Measurements from ENCODE around the gene GSE1. TPM values are rescaled to one million over a fixed set of nuclear protein-coding genes. Genes with fewer than 3 reads are reported as not detected.

Gene GSE1
- total RNA-seq, 4 donors from 2014 or later: 45.1 to 89.3 (median 71.3) TPM

- TF ChIP-seq CTCF (IDR thresholded peaks at IDR 0.05 in 4 of 5, conservative IDR thresholded peaks at IDR 0.05 in 1 of 5) (peak in 2 of 5 experiments; percentile 3 to 9), POLR2A (IDR thresholded peaks at IDR 0.05) (peak; percentile 81 to 86)
- peak; percentile 28 to 29 for ATAC-seq
- Histone ChIP-seq H3K27me3 (no peaks in the 10 kb centered on the region), H3K36me3 (no peaks in the 10 kb centered on the region), H3K4me1 (peaks cover 43 to 44% of the 10 kb centered on the region in 2 donors), H3K27ac (peak overlapping the region; percentile 91 to 99 (median 95)), H3K9me3 (no peaks in the 10 kb centered on the region), H3K4me3 (peak overlapping the region; percentile 66 to 96 (median 81))
- in situ Hi-C loops (cut with MboI; ENCODE audit: low sequenced_read_pairs in 4 of 4): no loop called here
- peak; percentile 79 to 91 for DNase-seq
- intact Hi-C loops (cut with DNase I; ENCODE audit: low total_unique reads): loop anchor here (1.0 to 5.0 kb wide), 5 partner anchors 57 to 324 kb away; partner anchors contain the start of genes COX4I1 and EMC8
Observed at GRCh38 chr16:85611444-85612190, 1.5 kb upstream of the GSE1 start.

GRCh38 chr16:85612191-85612800, 826 bp upstream of the GSE1 start:
- Histone ChIP-seq H3K9me3 (no peaks in the 10 kb centered on the region), H3K27ac (peak overlapping the region; percentile 91 to 99 (median 95)), H3K27me3 (no peaks in the 10 kb centered on the region), H3K4me1 (peaks cover 49 to 50% of the 10 kb centered on the region in 2 donors), H3K4me3 (peak overlapping the region; percentile 66 to 96 (median 81)), H3K36me3 (no peaks in the 10 kb centered on the region)
- intact Hi-C loops (cut with DNase I; ENCODE audit: low total_unique reads) (loop anchor here (5.0 kb wide), 3 partner anchors 105 to 325 kb away; no protein-coding TSS in a partner anchor), in situ Hi-C loops (cut with MboI; ENCODE audit: low sequenced_read_pairs in 4 of 4) (no loop called here)
- no peak for TF ChIP-seq CTCF (IDR thresholded peaks at IDR 0.05 in 4 of 5, conservative IDR thresholded peaks at IDR 0.05 in 1 of 5)
- peak; percentile 5 to 40 for TF ChIP-seq POLR2A (IDR thresholded peaks at IDR 0.05)
- ATAC-seq (peak; percentile 43 to 46), DNase-seq (peak; percentile 90 to 95)

- H3K36me3 ChIP-seq: no peaks in the 10 kb centered on the region
- peak overlapping the region; percentile 91 to 99 (median 95) for H3K27ac ChIP-seq
- peak in 1 of 2 donors; percentile 49 for DNase-seq
- TF ChIP-seq POLR2A (IDR thresholded peaks at IDR 0.05): no peak
- TF ChIP-seq CTCF (IDR thresholded peaks at IDR 0.05 in 4 of 5, conservative IDR thresholded peaks at IDR 0.05 in 1 of 5): no peak
- intact Hi-C loops (cut with DNase I; ENCODE audit: low total_unique reads) (loop anchor here (5.0 kb wide), 3 partner anchors 104 to 326 kb away; no protein-coding TSS in a partner anchor), in situ Hi-C loops (cut with MboI; ENCODE audit: low sequenced_read_pairs in 4 of 4) (no loop called here)
- H3K4me1 ChIP-seq: peaks cover 49 to 52% of the 10 kb centered on the region in 2 donors
- ATAC-seq: no peak
- no peaks in the 10 kb centered on the region for H3K27me3 ChIP-seq
- H3K4me3 ChIP-seq: peak overlapping the region; percentile 66 to 96 (median 81)
- H3K9me3 ChIP-seq: no peaks in the 10 kb centered on the region
Observed at GRCh38 chr16:85613604-85614337, 649 bp downstream of the GSE1 start.

GRCh38 chr16:85614338-85615013, 1.4 kb downstream of the GSE1 start:
- H3K27ac ChIP-seq: peak overlapping the region; percentile 91 to 99 (median 95)
- TF ChIP-seq CTCF (IDR thresholded peaks at IDR 0.05 in 4 of 5, conservative IDR thresholded peaks at IDR 0.05 in 1 of 5): no peak
- TF ChIP-seq POLR2A (IDR thresholded peaks at IDR 0.05): no peak
- H3K4me3 ChIP-seq: peak overlapping the region; percentile 66 to 96 (median 81)
- peaks cover 49 to 52% of the 10 kb centered on the region in 2 donors for H3K4me1 ChIP-seq
- no peak for DNase-seq
- intact Hi-C loops (cut with DNase I; ENCODE audit: low total_unique reads) (loop anchor here (5.0 kb wide), 3 partner anchors 103 to 327 kb away; no protein-coding TSS in a partner anchor), in situ Hi-C loops (cut with MboI; ENCODE audit: low sequenced_read_pairs in 4 of 4) (no loop called here)
- no peaks in the 10 kb centered on the region for H3K36me3 ChIP-seq
- H3K27me3 ChIP-seq: no peaks in the 10 kb centered on the region
- no peak for ATAC-seq
- H3K9me3 ChIP-seq: no peaks in the 10 kb centered on the region

Measured in gastrocnemius medialis (tissue), 4 donors.